Measurements from ENCODE around the gene RIMBP2. TPM values are rescaled to one million over a fixed set of nuclear protein-coding genes. Genes with fewer than 3 reads are reported as not detected.

RIMBP2 gene
- polyA plus RNA-seq, 1 donor from 2014 or later, result 14.6 TPM

- Histone ChIP-seq H3K27ac (ENCODE audit: low read length) (no peak overlapping the region), H3K27me3 (ENCODE audit: insufficient read depth, low read depth, low read length) (no peaks in the 10 kb centered on the region), H3K9me3 (ENCODE audit: low read length) (no peaks in the 10 kb centered on the region), H3K36me3 (ENCODE audit: insufficient read depth, low read length) (no peaks in the 10 kb centered on the region), H3F3A (ENCODE audit: insufficient read depth, low read length, poor library complexity, severe bottlenecking) (no peaks in the 10 kb centered on the region), H3K79me2 (replicated peaks; ENCODE audit: insufficient read depth, low read length) (no peaks in the 10 kb centered on the region), H4K20me1 (ENCODE audit: insufficient read depth) (no peaks in the 10 kb centered on the region), H3K9me2 (ENCODE audit: insufficient read depth, low read length) (no peaks in the 10 kb centered on the region), H3K4me2 (ENCODE audit: low read length) (no peak overlapping the region), H2AFZ (ENCODE audit: low read depth, low read length) (no peak overlapping the region), H3K4me3 (ENCODE audit: low read length) (no peak overlapping the region), H3K9ac (ENCODE audit: low read length) (no peak overlapping the region)
- TF ChIP-seq EP300 (conservative IDR thresholded peaks at IDR 0.05; ENCODE audit: poor library complexity, severe bottlenecking) (no peak), EZH2 (IDR thresholded peaks at IDR 0.05; ENCODE audit: borderline replicate concordance, insufficient read depth, low read length, poor library complexity, severe bottlenecking) (no peak), RAD21 (conservative IDR thresholded peaks at IDR 0.05) (no peak), TAF1 (IDR thresholded peaks at IDR 0.05; ENCODE audit: low read depth) (no peak), MXI1 (conservative IDR thresholded peaks at IDR 0.05; ENCODE audit: poor library complexity, severe bottlenecking) (no peak), SMC3 (conservative IDR thresholded peaks at IDR 0.05; ENCODE audit: poor library complexity) (no peak), POLR2AphosphoS5 (IDR thresholded peaks at IDR 0.05) (no peak)
- TF ChIP-seq, protein P1, sequence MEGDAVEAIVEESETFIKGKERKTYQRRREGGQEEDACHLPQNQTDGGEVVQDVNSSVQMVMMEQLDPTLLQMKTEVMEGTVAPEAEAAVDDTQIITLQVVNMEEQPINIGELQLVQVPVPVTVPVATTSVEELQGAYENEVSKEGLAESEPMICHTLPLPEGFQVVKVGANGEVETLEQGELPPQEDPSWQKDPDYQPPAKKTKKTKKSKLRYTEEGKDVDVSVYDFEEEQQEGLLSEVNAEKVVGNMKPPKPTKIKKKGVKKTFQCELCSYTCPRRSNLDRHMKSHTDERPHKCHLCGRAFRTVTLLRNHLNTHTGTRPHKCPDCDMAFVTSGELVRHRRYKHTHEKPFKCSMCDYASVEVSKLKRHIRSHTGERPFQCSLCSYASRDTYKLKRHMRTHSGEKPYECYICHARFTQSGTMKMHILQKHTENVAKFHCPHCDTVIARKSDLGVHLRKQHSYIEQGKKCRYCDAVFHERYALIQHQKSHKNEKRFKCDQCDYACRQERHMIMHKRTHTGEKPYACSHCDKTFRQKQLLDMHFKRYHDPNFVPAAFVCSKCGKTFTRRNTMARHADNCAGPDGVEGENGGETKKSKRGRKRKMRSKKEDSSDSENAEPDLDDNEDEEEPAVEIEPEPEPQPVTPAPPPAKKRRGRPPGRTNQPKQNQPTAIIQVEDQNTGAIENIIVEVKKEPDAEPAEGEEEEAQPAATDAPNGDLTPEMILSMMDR (IDR thresholded peaks at IDR 0.05; ENCODE audit: poor library complexity, severe bottlenecking), result no peak
- TF ChIP-seq, protein P2, sequence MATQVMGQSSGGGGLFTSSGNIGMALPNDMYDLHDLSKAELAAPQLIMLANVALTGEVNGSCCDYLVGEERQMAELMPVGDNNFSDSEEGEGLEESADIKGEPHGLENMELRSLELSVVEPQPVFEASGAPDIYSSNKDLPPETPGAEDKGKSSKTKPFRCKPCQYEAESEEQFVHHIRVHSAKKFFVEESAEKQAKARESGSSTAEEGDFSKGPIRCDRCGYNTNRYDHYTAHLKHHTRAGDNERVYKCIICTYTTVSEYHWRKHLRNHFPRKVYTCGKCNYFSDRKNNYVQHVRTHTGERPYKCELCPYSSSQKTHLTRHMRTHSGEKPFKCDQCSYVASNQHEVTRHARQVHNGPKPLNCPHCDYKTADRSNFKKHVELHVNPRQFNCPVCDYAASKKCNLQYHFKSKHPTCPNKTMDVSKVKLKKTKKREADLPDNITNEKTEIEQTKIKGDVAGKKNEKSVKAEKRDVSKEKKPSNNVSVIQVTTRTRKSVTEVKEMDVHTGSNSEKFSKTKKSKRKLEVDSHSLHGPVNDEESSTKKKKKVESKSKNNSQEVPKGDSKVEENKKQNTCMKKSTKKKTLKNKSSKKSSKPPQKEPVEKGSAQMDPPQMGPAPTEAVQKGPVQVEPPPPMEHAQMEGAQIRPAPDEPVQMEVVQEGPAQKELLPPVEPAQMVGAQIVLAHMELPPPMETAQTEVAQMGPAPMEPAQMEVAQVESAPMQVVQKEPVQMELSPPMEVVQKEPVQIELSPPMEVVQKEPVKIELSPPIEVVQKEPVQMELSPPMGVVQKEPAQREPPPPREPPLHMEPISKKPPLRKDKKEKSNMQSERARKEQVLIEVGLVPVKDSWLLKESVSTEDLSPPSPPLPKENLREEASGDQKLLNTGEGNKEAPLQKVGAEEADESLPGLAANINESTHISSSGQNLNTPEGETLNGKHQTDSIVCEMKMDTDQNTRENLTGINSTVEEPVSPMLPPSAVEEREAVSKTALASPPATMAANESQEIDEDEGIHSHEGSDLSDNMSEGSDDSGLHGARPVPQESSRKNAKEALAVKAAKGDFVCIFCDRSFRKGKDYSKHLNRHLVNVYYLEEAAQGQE (IDR thresholded peaks at IDR 0.05; ENCODE audit: borderline replicate concordance), result no peak
These were observed 46.9 kb downstream of the RIMBP2 start for GRCh38 chr12:130669205-130669557.

- Histone ChIP-seq H3K27me3 (ENCODE audit: insufficient read depth, low read depth, low read length) (no peaks in the 10 kb centered on the region), H3K9me2 (ENCODE audit: insufficient read depth, low read length) (no peaks in the 10 kb centered on the region), H3K79me2 (replicated peaks; ENCODE audit: insufficient read depth, low read length) (no peaks in the 10 kb centered on the region), H3K4me3 (ENCODE audit: low read length) (no peak overlapping the region), H3K27ac (ENCODE audit: low read length) (no peak overlapping the region), H3K9ac (ENCODE audit: low read length) (no peak overlapping the region), H2AFZ (ENCODE audit: low read depth, low read length) (no peak overlapping the region), H3K9me3 (ENCODE audit: low read length) (no peaks in the 10 kb centered on the region), H3F3A (ENCODE audit: insufficient read depth, low read length, poor library complexity, severe bottlenecking) (no peaks in the 10 kb centered on the region), H3K36me3 (ENCODE audit: insufficient read depth, low read length) (no peaks in the 10 kb centered on the region), H4K20me1 (ENCODE audit: insufficient read depth) (no peaks in the 10 kb centered on the region), H3K4me2 (ENCODE audit: low read length) (no peak overlapping the region)
- no peak for TF ChIP-seq MXI1 (conservative IDR thresholded peaks at IDR 0.05; ENCODE audit: poor library complexity, severe bottlenecking)
- no peak for TF ChIP-seq EP300 (conservative IDR thresholded peaks at IDR 0.05; ENCODE audit: poor library complexity, severe bottlenecking)
- no peak for TF ChIP-seq RAD21 (conservative IDR thresholded peaks at IDR 0.05)
- no peak for TF ChIP-seq SMC3 (conservative IDR thresholded peaks at IDR 0.05; ENCODE audit: poor library complexity)
- TF ChIP-seq TAF1 (IDR thresholded peaks at IDR 0.05; ENCODE audit: low read depth), result no peak
- no peak for TF ChIP-seq POLR2AphosphoS5 (IDR thresholded peaks at IDR 0.05)
- no peak for TF ChIP-seq EZH2 (IDR thresholded peaks at IDR 0.05; ENCODE audit: borderline replicate concordance, insufficient read depth, low read length, poor library complexity, severe bottlenecking)
- TF ChIP-seq, protein P1 (IDR thresholded peaks at IDR 0.05; ENCODE audit: poor library complexity, severe bottlenecking), result no peak
- TF ChIP-seq, protein P2 (IDR thresholded peaks at IDR 0.05; ENCODE audit: borderline replicate concordance), result no peak
These were observed 47.6 kb downstream of the RIMBP2 start for GRCh38 chr12:130668286-130669204.

Data from neural cell (in vitro differentiated cells).